C4-2B (cell line): ENCODE data around the gene MTRR.

Experiments
- H3K27ac ChIP-seq: fragments of 450-650 bp; 2 replicates; pipeline ENCODE4 v1.5.1; 2017
- CTCF ChIP-seq: fragments of 450-650 bp; conservative IDR thresholded peaks from 2 replicates; pipeline ENCODE4 v1.5.1; 2017; ENCODE audit warnings: mild to moderate bottlenecking
- ZFX ChIP-seq: fragments of 450-650 bp; IDR thresholded peaks from 2 replicates; pipeline ENCODE4 v1.6.1; 2017

Gene MTRR

GRCh38 chr5:7894439-7894838 is 25.5 kb downstream of the MTRR start:
- no peak overlapping the region for H3K27ac ChIP-seq
- TF ChIP-seq CTCF (no peak), ZFX (no peak)

GRCh38 chr5:7894860-7895259 is 25.9 kb downstream of the MTRR start:
- H3K27ac ChIP-seq: no peak overlapping the region
- TF ChIP-seq ZFX (no peak), CTCF (no peak)

GRCh38 chr5:7897014-7897600 is 28.2 kb downstream of the MTRR start:
- no peak overlapping the region for H3K27ac ChIP-seq
- TF ChIP-seq CTCF: peak; percentile 82
- no peak for TF ChIP-seq ZFX

- TF ChIP-seq ZFX (no peak), CTCF (no peak)
- no peak overlapping the region for H3K27ac ChIP-seq
Measured at GRCh38 chr5:7902201-7902600, 33.3 kb downstream of the MTRR start.

GRCh38 chr5:7902666-7903625 is 34.0 kb downstream of the MTRR start:
- no peak overlapping the region for H3K27ac ChIP-seq
- TF ChIP-seq CTCF (no peak), ZFX (no peak)

- no peak overlapping the region for H3K27ac ChIP-seq
- TF ChIP-seq CTCF (no peak), ZFX (no peak)
Measured at GRCh38 chr5:7904170-7904569, 35.2 kb downstream of the MTRR start.

- TF ChIP-seq ZFX (no peak), CTCF (no peak)
- no peak overlapping the region for H3K27ac ChIP-seq
Measured at GRCh38 chr5:7907612-7908011, 38.7 kb downstream of the MTRR start.
